Upper lobe of left lung (tissue), 4 donors: ENCODE results near the gene PICALM.

ENCODE experiments used
- EP300 ChIP-seq, 4 donors: sonication (generic); formaldehyde crosslinking; IDR thresholded peaks; one replicate each; pipeline ENCODE4 v1.5.1; 2017; ENCODE audit warnings: antibody characterized with exemption in 4 of 4, control low read depth in 2 of 4
- POLR2A ChIP-seq, 4 donors: fragments of 450-650 bp; IDR thresholded peaks; one replicate each; pipeline ENCODE4 v1.5.1; 2016 to 2017; ENCODE audit warnings: antibody characterized with exemption in 4 of 4, mild to moderate bottlenecking in 2 of 4
- POLR2AphosphoS5 ChIP-seq, 2 donors: sonication (generic); formaldehyde crosslinking; IDR thresholded peaks; one replicate each; pipeline ENCODE4 v1.5.1; 2017; ENCODE audit warnings: antibody characterized with exemption in 2 of 2
- TF ChIP-seq, protein P1 (sequence below), 6 experiments: fragments of 450-650 bp in 4 of 6; fragments of 200-600 bp in 2 of 6; sonication (generic) in 2 of 6; IDR thresholded peaks; one replicate each; pipeline ENCODE4 v1.5.1; 2016 to 2019; ENCODE audit warnings: antibody characterized with exemption in 6 of 6

GRCh38 chr11:86040919-86041850, 27.7 kb downstream of the PICALM start:
- TF ChIP-seq, protein P1, sequence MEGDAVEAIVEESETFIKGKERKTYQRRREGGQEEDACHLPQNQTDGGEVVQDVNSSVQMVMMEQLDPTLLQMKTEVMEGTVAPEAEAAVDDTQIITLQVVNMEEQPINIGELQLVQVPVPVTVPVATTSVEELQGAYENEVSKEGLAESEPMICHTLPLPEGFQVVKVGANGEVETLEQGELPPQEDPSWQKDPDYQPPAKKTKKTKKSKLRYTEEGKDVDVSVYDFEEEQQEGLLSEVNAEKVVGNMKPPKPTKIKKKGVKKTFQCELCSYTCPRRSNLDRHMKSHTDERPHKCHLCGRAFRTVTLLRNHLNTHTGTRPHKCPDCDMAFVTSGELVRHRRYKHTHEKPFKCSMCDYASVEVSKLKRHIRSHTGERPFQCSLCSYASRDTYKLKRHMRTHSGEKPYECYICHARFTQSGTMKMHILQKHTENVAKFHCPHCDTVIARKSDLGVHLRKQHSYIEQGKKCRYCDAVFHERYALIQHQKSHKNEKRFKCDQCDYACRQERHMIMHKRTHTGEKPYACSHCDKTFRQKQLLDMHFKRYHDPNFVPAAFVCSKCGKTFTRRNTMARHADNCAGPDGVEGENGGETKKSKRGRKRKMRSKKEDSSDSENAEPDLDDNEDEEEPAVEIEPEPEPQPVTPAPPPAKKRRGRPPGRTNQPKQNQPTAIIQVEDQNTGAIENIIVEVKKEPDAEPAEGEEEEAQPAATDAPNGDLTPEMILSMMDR (IDR thresholded peaks at IDR 0.05) = no peak
- TF ChIP-seq POLR2A (IDR thresholded peaks at IDR 0.05) (no peak), EP300 (IDR thresholded peaks at IDR 0.05) (no peak), POLR2AphosphoS5 (IDR thresholded peaks at IDR 0.05) (no peak)
